Measurements from ENCODE around the gene ZNF280D.

ZNF280D gene

DNA sequence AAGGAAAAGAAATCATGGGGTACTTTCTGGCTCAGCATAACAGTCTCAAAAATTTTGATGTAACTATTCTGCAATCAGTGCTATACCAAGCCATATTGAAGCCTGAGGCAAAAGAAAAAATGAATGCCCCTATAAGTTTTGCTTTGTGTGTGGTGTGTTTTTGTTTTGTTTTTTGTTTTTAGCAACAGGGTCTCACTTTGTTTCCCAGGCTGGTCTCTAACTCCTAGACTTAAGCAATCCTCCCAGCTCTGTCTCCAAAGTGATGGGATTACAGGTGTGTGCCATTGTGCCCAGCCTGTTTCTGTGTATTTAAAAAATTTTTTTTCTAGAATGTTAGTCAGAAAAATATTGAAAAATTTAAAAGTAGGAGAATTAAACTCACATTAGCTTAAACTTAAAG lies 93.2 kb downstream of the ZNF280D start:
- H2BK120ac ChIP-seq (ENCODE audit: low read depth, low read length) = no peak overlapping the region
- no peak overlapping the region for H3K14ac ChIP-seq (ENCODE audit: low read length)
- no peak overlapping the region for H2AFZ ChIP-seq (ENCODE audit: low read length)
- H2BK15ac ChIP-seq (ENCODE audit: low read length) = no peak overlapping the region
- H2AK5ac ChIP-seq (ENCODE audit: low read depth, low read length) = no peak overlapping the region
- no peak overlapping the region for H3K23ac ChIP-seq (ENCODE audit: low read depth, low read length, poor library complexity)
- H3K9ac ChIP-seq (ENCODE audit: low read depth, low read length, poor library complexity) = no peak overlapping the region
- no peaks in the 10 kb centered on the region for H3K36me3 ChIP-seq (replicated peaks in 1 of 2; ENCODE audit: control insufficient read depth in 2 of 2, insufficient read depth in 2 of 2, low read length in 2 of 2)
- no peak overlapping the region for H3K4me2 ChIP-seq (ENCODE audit: insufficient read depth, low read length, poor library complexity, severe bottlenecking)
- no peak overlapping the region for H4K91ac ChIP-seq (ENCODE audit: low read depth, low read length, poor library complexity)
- H3K18ac ChIP-seq (ENCODE audit: low read length) = no peak overlapping the region
- peak; percentile 5 for DNase-seq (ENCODE audit: low spot score)
- no peaks in the 10 kb centered on the region for H3K79me1 ChIP-seq (ENCODE audit: low read depth, low read length)
- H3K27me3 ChIP-seq (ENCODE audit: control insufficient read depth in 3 of 3, insufficient read depth in 3 of 3, low read depth in 1 of 3, low read length in 3 of 3) = no peaks in the 10 kb centered on the region
- H3K27ac ChIP-seq (replicated peaks; ENCODE audit: low read length) = no peak overlapping the region
- no peak overlapping the region for H2BK12ac ChIP-seq (ENCODE audit: low read length)
- H3K9me3 ChIP-seq (replicated peaks in 1 of 2; ENCODE audit: control insufficient read depth in 2 of 2, insufficient read depth in 1 of 2, low read depth in 1 of 2, low read length in 2 of 2) = no peaks in the 10 kb centered on the region
- no peak overlapping the region for H4K8ac ChIP-seq (ENCODE audit: low read depth, low read length)
- no peaks in the 10 kb centered on the region for H3K4me1 ChIP-seq (ENCODE audit: control insufficient read depth in 2 of 2, insufficient read depth in 1 of 2, low read depth in 1 of 2, low read length in 2 of 2)
- no peak overlapping the region for H2BK5ac ChIP-seq (ENCODE audit: low read length)
- no peak overlapping the region for H3K4ac ChIP-seq (ENCODE audit: low read length)
- H3K4me3 ChIP-seq (ENCODE audit: low read length in 2 of 2) = no peak overlapping the region

GRCh38 chr15:56639631-56640030 lies 93.7 kb downstream of the ZNF280D start:
- H2BK5ac ChIP-seq (ENCODE audit: low read length) = no peak overlapping the region
- no peak overlapping the region for H2AK5ac ChIP-seq (ENCODE audit: low read depth, low read length)
- no peak overlapping the region for H2AFZ ChIP-seq (ENCODE audit: low read length)
- no peak overlapping the region for H3K14ac ChIP-seq (ENCODE audit: low read length)
- no peak overlapping the region for H3K4me3 ChIP-seq (ENCODE audit: low read length in 2 of 2)
- no peak overlapping the region for H3K23ac ChIP-seq (ENCODE audit: low read depth, low read length, poor library complexity)
- H3K18ac ChIP-seq (ENCODE audit: low read length) = no peak overlapping the region
- no peaks in the 10 kb centered on the region for H3K36me3 ChIP-seq (replicated peaks in 1 of 2; ENCODE audit: control insufficient read depth in 2 of 2, insufficient read depth in 2 of 2, low read length in 2 of 2)
- no peak overlapping the region for H2BK120ac ChIP-seq (ENCODE audit: low read depth, low read length)
- no peak overlapping the region for H3K27ac ChIP-seq (replicated peaks; ENCODE audit: low read length)
- no CpG with 5 or more reads among the region's 4 CpGs for WGBS, 2 donors (ENCODE audit: extremely low coverage in 2 of 2, insufficient read length in 2 of 2, insufficient replicate concordance in 1 of 2)
- H3K4ac ChIP-seq (ENCODE audit: low read length) = no peak overlapping the region
- H3K9ac ChIP-seq (ENCODE audit: low read depth, low read length, poor library complexity) = no peak overlapping the region
- no peak overlapping the region for H4K91ac ChIP-seq (ENCODE audit: low read depth, low read length, poor library complexity)
- H3K9me3 ChIP-seq (replicated peaks in 1 of 2; ENCODE audit: control insufficient read depth in 2 of 2, insufficient read depth in 1 of 2, low read depth in 1 of 2, low read length in 2 of 2) = no peaks in the 10 kb centered on the region
- DNase-seq (ENCODE audit: low spot score) = no peak
- H4K8ac ChIP-seq (ENCODE audit: low read depth, low read length) = no peak overlapping the region
- H2BK12ac ChIP-seq (ENCODE audit: low read length) = no peak overlapping the region
- no peaks in the 10 kb centered on the region for H3K4me1 ChIP-seq (ENCODE audit: control insufficient read depth in 2 of 2, insufficient read depth in 1 of 2, low read depth in 1 of 2, low read length in 2 of 2)
- no peak overlapping the region for H2BK15ac ChIP-seq (ENCODE audit: low read length)
- H3K27me3 ChIP-seq (ENCODE audit: control insufficient read depth in 3 of 3, insufficient read depth in 3 of 3, low read depth in 1 of 3, low read length in 3 of 3) = no peaks in the 10 kb centered on the region
- no peaks in the 10 kb centered on the region for H3K79me1 ChIP-seq (ENCODE audit: low read depth, low read length)
- H3K4me2 ChIP-seq (ENCODE audit: insufficient read depth, low read length, poor library complexity, severe bottlenecking) = no peak overlapping the region

DNA sequence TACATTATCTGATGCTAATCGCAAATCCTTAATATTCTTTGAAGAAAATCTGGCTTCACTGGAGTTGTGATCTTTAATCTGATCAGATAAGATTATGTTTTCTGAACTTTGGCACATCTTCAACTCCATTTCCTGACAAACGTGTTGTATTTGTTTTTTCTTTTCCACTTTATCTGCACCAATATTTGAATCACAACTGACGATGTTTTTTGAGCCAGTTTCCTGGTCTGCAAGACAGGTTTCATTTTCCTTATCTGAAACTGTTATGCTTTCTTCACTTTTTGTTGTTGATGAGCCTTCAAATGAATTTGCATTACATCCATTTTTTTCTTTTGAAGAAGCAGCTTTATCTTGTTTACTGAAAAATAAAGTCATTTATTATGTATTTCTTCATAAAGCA lies 101.5 kb downstream of the ZNF280D start:
- H2BK120ac ChIP-seq (ENCODE audit: low read depth, low read length) = no peak overlapping the region
- H2BK5ac ChIP-seq (ENCODE audit: low read length) = no peak overlapping the region
- no peaks in the 10 kb centered on the region for H3K79me1 ChIP-seq (ENCODE audit: low read depth, low read length)
- no peaks in the 10 kb centered on the region for H3K4me1 ChIP-seq (ENCODE audit: control insufficient read depth in 2 of 2, insufficient read depth in 1 of 2, low read depth in 1 of 2, low read length in 2 of 2)
- WGBS, 2 donors (ENCODE audit: extremely low coverage in 2 of 2, insufficient read length in 2 of 2, insufficient replicate concordance in 1 of 2) = no CpG with 5 or more reads among the region's 3 CpGs
- no peak overlapping the region for H3K27ac ChIP-seq (replicated peaks; ENCODE audit: low read length)
- H2AK5ac ChIP-seq (ENCODE audit: low read depth, low read length) = no peak overlapping the region
- H3K36me3 ChIP-seq (replicated peaks in 1 of 2; ENCODE audit: control insufficient read depth in 2 of 2, insufficient read depth in 2 of 2, low read length in 2 of 2) = peaks cover 0 to 2% of the 10 kb centered on the region in 2 donors
- DNase-seq (ENCODE audit: low spot score) = no peak
- no peak overlapping the region for H3K4ac ChIP-seq (ENCODE audit: low read length)
- no peak overlapping the region for H3K18ac ChIP-seq (ENCODE audit: low read length)
- H3K4me2 ChIP-seq (ENCODE audit: insufficient read depth, low read length, poor library complexity, severe bottlenecking) = no peak overlapping the region
- H3K23ac ChIP-seq (ENCODE audit: low read depth, low read length, poor library complexity) = no peak overlapping the region
- no peaks in the 10 kb centered on the region for H3K9me3 ChIP-seq (replicated peaks in 1 of 2; ENCODE audit: control insufficient read depth in 2 of 2, insufficient read depth in 1 of 2, low read depth in 1 of 2, low read length in 2 of 2)
- H3K27me3 ChIP-seq (ENCODE audit: control insufficient read depth in 3 of 3, insufficient read depth in 3 of 3, low read depth in 1 of 3, low read length in 3 of 3) = no peaks in the 10 kb centered on the region
- no peak overlapping the region for H4K91ac ChIP-seq (ENCODE audit: low read depth, low read length, poor library complexity)
- H3K4me3 ChIP-seq (ENCODE audit: low read length in 2 of 2) = no peak overlapping the region
- H3K9ac ChIP-seq (ENCODE audit: low read depth, low read length, poor library complexity) = no peak overlapping the region
- H2AFZ ChIP-seq (ENCODE audit: low read length) = no peak overlapping the region
- H2BK12ac ChIP-seq (ENCODE audit: low read length) = no peak overlapping the region
- H2BK15ac ChIP-seq (ENCODE audit: low read length) = no peak overlapping the region
- no peak overlapping the region for H3K14ac ChIP-seq (ENCODE audit: low read length)
- no peak overlapping the region for H4K8ac ChIP-seq (ENCODE audit: low read depth, low read length)

- Histone ChIP-seq H4K91ac (ENCODE audit: low read depth, low read length, poor library complexity) (no peak overlapping the region), H3K27ac (replicated peaks; ENCODE audit: low read length) (no peak overlapping the region), H2AK5ac (ENCODE audit: low read depth, low read length) (no peak overlapping the region), H3K9me3 (replicated peaks in 1 of 2; ENCODE audit: control insufficient read depth in 2 of 2, insufficient read depth in 1 of 2, low read depth in 1 of 2, low read length in 2 of 2) (no peaks in the 10 kb centered on the region), H3K79me1 (ENCODE audit: low read depth, low read length) (no peaks in the 10 kb centered on the region), H2BK12ac (ENCODE audit: low read length) (no peak overlapping the region), H4K8ac (ENCODE audit: low read depth, low read length) (no peak overlapping the region), H3K27me3 (ENCODE audit: control insufficient read depth in 3 of 3, insufficient read depth in 3 of 3, low read depth in 1 of 3, low read length in 3 of 3) (no peaks in the 10 kb centered on the region), H2BK120ac (ENCODE audit: low read depth, low read length) (no peak overlapping the region), H3K9ac (ENCODE audit: low read depth, low read length, poor library complexity) (no peak overlapping the region), H3K4me2 (ENCODE audit: insufficient read depth, low read length, poor library complexity, severe bottlenecking) (no peak overlapping the region), H3K4me1 (ENCODE audit: control insufficient read depth in 2 of 2, insufficient read depth in 1 of 2, low read depth in 1 of 2, low read length in 2 of 2) (no peaks in the 10 kb centered on the region), H3K23ac (ENCODE audit: low read depth, low read length, poor library complexity) (no peak overlapping the region), H2AFZ (ENCODE audit: low read length) (no peak overlapping the region), H3K14ac (ENCODE audit: low read length) (no peak overlapping the region), H3K36me3 (replicated peaks in 1 of 2; ENCODE audit: control insufficient read depth in 2 of 2, insufficient read depth in 2 of 2, low read length in 2 of 2) (peaks cover 0 to 2% of the 10 kb centered on the region in 2 donors), H3K4ac (ENCODE audit: low read length) (no peak overlapping the region), H3K18ac (ENCODE audit: low read length) (no peak overlapping the region), H2BK15ac (ENCODE audit: low read length) (no peak overlapping the region), H2BK5ac (ENCODE audit: low read length) (no peak overlapping the region), H3K4me3 (ENCODE audit: low read length in 2 of 2) (no peak overlapping the region)
- DNase-seq (ENCODE audit: low spot score) = no peak
- WGBS, 2 donors (ENCODE audit: extremely low coverage in 2 of 2, insufficient read length in 2 of 2, insufficient replicate concordance in 1 of 2) = no CpG with 5 or more reads among the region's 2 CpGs
Measured at GRCh38 chr15:56628893-56629532, 104.3 kb downstream of the ZNF280D start.
